ENCODE measurements around the gene KCNQ1.
A peak's percentile ranks its signal among the peaks of the same experiment; 100 is the strongest.

KCNQ1 gene

DNA sequence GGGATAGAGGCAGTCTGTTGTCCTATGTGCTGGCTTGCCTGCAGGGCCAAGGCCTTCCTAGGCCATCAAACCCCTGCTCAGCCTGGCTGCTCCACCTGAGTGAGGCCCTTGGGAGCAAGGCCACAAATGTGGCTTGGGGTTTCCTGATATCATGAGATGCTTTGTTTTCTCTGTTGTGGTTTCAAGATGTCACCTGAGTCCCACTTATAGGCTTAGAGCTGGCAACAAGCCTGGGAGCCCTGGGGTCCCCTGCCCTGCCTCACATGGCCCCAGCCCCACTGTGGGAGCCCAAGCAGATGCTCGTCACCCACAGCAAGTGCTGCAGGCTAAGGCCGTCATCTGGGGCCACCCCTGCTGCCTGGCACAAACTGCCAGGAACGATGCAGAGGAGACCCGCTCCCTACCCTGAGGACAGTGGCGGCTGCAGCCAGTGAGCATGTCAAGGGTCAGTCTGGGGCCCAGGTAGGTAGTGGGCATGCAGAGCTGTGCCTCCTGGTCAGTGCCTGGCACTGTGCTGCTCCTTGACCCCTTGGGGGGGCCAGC is 330.3 kb downstream of the KCNQ1 start:
- Histone ChIP-seq H2BK12ac (ENCODE audit: low read length in 2 of 2) (no peak overlapping the region), H2AFZ (ENCODE audit: low read depth, low read length) (no peak overlapping the region), H3K27me3 (ENCODE audit: control insufficient read depth in 1 of 2, insufficient read depth in 1 of 2, low read length in 2 of 2) (peaks cover 0 to 28% of the 10 kb centered on the region in 2 experiments), H3K4me2 (ENCODE audit: low read length, poor library complexity, severe bottlenecking) (no peak overlapping the region), H3K23ac (ENCODE audit: low read length in 2 of 2) (no peak overlapping the region), H3K4me3 (ENCODE audit: insufficient read depth in 1 of 2, low read depth in 1 of 2, low read length in 2 of 2) (no peak overlapping the region), H3K27ac (ENCODE audit: low read length, poor library complexity, severe bottlenecking) (no peak overlapping the region), H3K36me3 (ENCODE audit: control insufficient read depth in 1 of 2, insufficient read depth in 2 of 2, low read depth in 1 of 2, low read length in 2 of 2) (no peaks in the 10 kb centered on the region), H3K79me1 (replicated peaks; ENCODE audit: low read length, poor library complexity, severe bottlenecking) (no peaks in the 10 kb centered on the region), H4K91ac (ENCODE audit: low read length) (no peak overlapping the region), H3K18ac (ENCODE audit: low read depth in 1 of 2, low read length in 2 of 2) (no peak overlapping the region), H3K4me1 (ENCODE audit: control insufficient read depth, insufficient read depth, low read depth, low read length) (peaks cover 32% of the 10 kb centered on the region), H2AK5ac (ENCODE audit: low read length, severe bottlenecking) (peak overlapping the region; percentile 34), H2BK5ac (ENCODE audit: low read depth, low read length, poor library complexity, severe bottlenecking) (no peak overlapping the region), H3K9me3 (ENCODE audit: control insufficient read depth, low read length) (no peaks in the 10 kb centered on the region), H3K9ac (ENCODE audit: low read length) (no peak overlapping the region), H3K14ac (ENCODE audit: low read length in 2 of 2) (no peak overlapping the region), H2BK120ac (ENCODE audit: low read depth, low read length) (no peak overlapping the region), H4K8ac (ENCODE audit: low read length) (no peak overlapping the region), H3K4ac (ENCODE audit: low read depth in 1 of 2, low read length in 2 of 2) (peak overlapping the region in 1 of 2 experiments; percentile 5), H2BK15ac (ENCODE audit: low read depth, poor library complexity, severe bottlenecking) (peak overlapping the region; percentile 21)
- no peak for DNase-seq
- 96% methylated on average over 5 of the region's 5 CpGs for WGBS

DNA sequence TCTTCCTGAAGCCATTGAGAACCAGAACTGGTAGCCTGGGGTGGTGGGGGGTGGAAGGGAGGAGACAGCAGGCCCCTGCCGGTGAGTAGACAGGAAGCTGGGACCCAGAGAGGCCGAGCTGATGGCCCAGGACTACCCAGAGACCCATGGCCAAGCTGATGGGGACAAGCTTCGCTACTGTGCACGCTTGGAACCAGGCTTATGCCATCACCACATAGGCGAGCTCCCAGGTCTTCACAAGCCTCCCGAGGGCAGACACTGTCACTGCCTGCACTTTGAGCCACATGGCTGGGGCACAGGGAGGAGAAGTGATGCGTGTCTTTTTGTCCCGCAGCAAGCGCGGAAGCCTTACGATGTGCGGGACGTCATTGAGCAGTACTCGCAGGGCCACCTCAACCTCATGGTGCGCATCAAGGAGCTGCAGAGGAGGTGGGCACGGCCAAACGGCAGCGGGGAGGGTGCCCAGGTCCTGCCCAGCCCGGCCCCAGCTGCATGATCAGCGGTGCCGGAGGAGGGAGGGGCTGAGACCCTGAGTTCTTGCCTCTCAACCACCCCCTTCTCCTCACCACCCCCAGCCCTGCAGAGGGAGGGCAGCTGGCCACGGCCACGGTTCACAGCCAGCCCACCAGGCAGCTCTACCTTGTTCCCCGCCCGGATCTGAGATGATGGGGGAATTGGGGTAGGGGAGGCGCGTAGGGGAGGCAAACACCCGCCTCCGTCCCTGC is 331.0 kb downstream of the KCNQ1 start:
- no peak overlapping the region for H2AFZ ChIP-seq (ENCODE audit: low read depth, low read length)
- H3K27ac ChIP-seq (ENCODE audit: low read length, poor library complexity, severe bottlenecking): no peak overlapping the region
- H3K9ac ChIP-seq (ENCODE audit: low read length): no peak overlapping the region
- no peak overlapping the region for H3K18ac ChIP-seq (ENCODE audit: low read depth in 1 of 2, low read length in 2 of 2)
- H3K79me1 ChIP-seq (replicated peaks; ENCODE audit: low read length, poor library complexity, severe bottlenecking): no peaks in the 10 kb centered on the region
- peaks cover 0 to 29% of the 10 kb centered on the region in 2 experiments for H3K27me3 ChIP-seq (ENCODE audit: control insufficient read depth in 1 of 2, insufficient read depth in 1 of 2, low read length in 2 of 2)
- no peak overlapping the region for H3K23ac ChIP-seq (ENCODE audit: low read length in 2 of 2)
- peak overlapping the region in 1 of 2 experiments; percentile 7 for H2BK12ac ChIP-seq (ENCODE audit: low read length in 2 of 2)
- peak overlapping the region; percentile 4 for H4K91ac ChIP-seq (ENCODE audit: low read length)
- H3K14ac ChIP-seq (ENCODE audit: low read length in 2 of 2): no peak overlapping the region
- H3K4me1 ChIP-seq (ENCODE audit: control insufficient read depth, insufficient read depth, low read depth, low read length): peaks cover 35% of the 10 kb centered on the region
- H3K4me3 ChIP-seq (ENCODE audit: insufficient read depth in 1 of 2, low read depth in 1 of 2, low read length in 2 of 2): no peak overlapping the region
- no peak overlapping the region for H2AK5ac ChIP-seq (ENCODE audit: low read length, severe bottlenecking)
- no peak overlapping the region for H4K8ac ChIP-seq (ENCODE audit: low read length)
- 91% methylated on average over 23 of the region's 29 CpGs for WGBS
- H3K4me2 ChIP-seq (ENCODE audit: low read length, poor library complexity, severe bottlenecking): no peak overlapping the region
- no peak overlapping the region for H2BK120ac ChIP-seq (ENCODE audit: low read depth, low read length)
- no peak overlapping the region for H2BK5ac ChIP-seq (ENCODE audit: low read depth, low read length, poor library complexity, severe bottlenecking)
- H3K36me3 ChIP-seq (ENCODE audit: control insufficient read depth in 1 of 2, insufficient read depth in 2 of 2, low read depth in 1 of 2, low read length in 2 of 2): no peaks in the 10 kb centered on the region
- DNase-seq: no peak
- peak overlapping the region in 1 of 2 experiments; percentile 2 for H3K4ac ChIP-seq (ENCODE audit: low read depth in 1 of 2, low read length in 2 of 2)
- peak overlapping the region; percentile 21 for H2BK15ac ChIP-seq (ENCODE audit: low read depth, poor library complexity, severe bottlenecking)
- H3K9me3 ChIP-seq (ENCODE audit: control insufficient read depth, low read length): no peaks in the 10 kb centered on the region

DNA sequence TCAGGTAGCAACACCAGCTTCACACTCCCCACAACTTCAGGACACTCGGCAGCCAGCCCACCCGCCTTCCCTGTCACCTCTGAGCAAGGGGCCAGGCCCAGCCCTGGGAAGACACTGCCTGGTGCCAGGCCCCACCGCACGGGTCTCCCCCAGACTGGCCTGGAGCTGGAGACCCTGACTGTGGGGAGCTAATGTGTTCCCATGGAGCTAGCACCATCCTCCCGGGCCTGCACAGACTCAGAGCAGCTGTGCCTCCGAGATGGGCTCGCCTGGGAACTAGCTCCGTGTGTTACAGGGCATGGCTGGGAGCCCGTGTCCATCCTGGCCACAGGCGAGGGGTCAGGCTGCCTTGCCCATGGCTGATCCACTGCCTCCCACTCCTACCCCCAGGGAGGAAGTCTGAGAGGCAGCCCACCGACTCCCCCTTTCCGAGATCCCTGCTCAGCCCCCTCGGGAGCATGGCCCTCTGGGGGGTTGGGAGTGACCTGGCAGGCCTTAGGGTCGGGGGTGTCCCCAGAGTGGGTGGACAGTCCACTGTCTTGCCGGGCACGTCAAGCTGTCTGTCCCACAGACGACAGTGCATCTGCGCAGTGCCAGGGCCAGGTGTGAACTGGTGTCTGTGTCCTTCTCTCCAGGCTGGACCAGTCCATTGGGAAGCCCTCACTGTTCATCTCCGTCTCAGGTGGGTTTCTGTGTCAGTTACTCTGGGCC is 331.7 kb downstream of the KCNQ1 start:
- Histone ChIP-seq H4K8ac (ENCODE audit: low read length) (no peak overlapping the region), H3K4ac (ENCODE audit: low read depth in 1 of 2, low read length in 2 of 2) (peak overlapping the region in 1 of 2 experiments; percentile 2), H3K27me3 (ENCODE audit: control insufficient read depth in 1 of 2, insufficient read depth in 1 of 2, low read length in 2 of 2) (peaks cover 0 to 31% of the 10 kb centered on the region in 2 experiments), H3K36me3 (ENCODE audit: control insufficient read depth in 1 of 2, insufficient read depth in 2 of 2, low read depth in 1 of 2, low read length in 2 of 2) (no peaks in the 10 kb centered on the region), H2BK15ac (ENCODE audit: low read depth, poor library complexity, severe bottlenecking) (peak overlapping the region; percentile 60), H4K91ac (ENCODE audit: low read length) (peak overlapping the region; percentile 4), H3K27ac (ENCODE audit: low read length, poor library complexity, severe bottlenecking) (no peak overlapping the region), H3K4me1 (ENCODE audit: control insufficient read depth, insufficient read depth, low read depth, low read length) (peaks cover 38% of the 10 kb centered on the region), H2BK120ac (ENCODE audit: low read depth, low read length) (no peak overlapping the region), H2AFZ (ENCODE audit: low read depth, low read length) (no peak overlapping the region), H3K18ac (ENCODE audit: low read depth in 1 of 2, low read length in 2 of 2) (peak overlapping the region in 1 of 2 experiments; percentile 42), H3K79me1 (replicated peaks; ENCODE audit: low read length, poor library complexity, severe bottlenecking) (no peaks in the 10 kb centered on the region), H3K23ac (ENCODE audit: low read length in 2 of 2) (no peak overlapping the region), H3K4me3 (ENCODE audit: insufficient read depth in 1 of 2, low read depth in 1 of 2, low read length in 2 of 2) (no peak overlapping the region), H3K9ac (ENCODE audit: low read length) (no peak overlapping the region), H3K14ac (ENCODE audit: low read length in 2 of 2) (no peak overlapping the region), H2AK5ac (ENCODE audit: low read length, severe bottlenecking) (no peak overlapping the region), H3K4me2 (ENCODE audit: low read length, poor library complexity, severe bottlenecking) (no peak overlapping the region), H3K9me3 (ENCODE audit: control insufficient read depth, low read length) (no peaks in the 10 kb centered on the region), H2BK12ac (ENCODE audit: low read length in 2 of 2) (peak overlapping the region in 1 of 2 experiments; percentile 33), H2BK5ac (ENCODE audit: low read depth, low read length, poor library complexity, severe bottlenecking) (no peak overlapping the region)
- DNase-seq: no peak
- 90% methylated on average over 19 of the region's 19 CpGs for WGBS

DNA sequence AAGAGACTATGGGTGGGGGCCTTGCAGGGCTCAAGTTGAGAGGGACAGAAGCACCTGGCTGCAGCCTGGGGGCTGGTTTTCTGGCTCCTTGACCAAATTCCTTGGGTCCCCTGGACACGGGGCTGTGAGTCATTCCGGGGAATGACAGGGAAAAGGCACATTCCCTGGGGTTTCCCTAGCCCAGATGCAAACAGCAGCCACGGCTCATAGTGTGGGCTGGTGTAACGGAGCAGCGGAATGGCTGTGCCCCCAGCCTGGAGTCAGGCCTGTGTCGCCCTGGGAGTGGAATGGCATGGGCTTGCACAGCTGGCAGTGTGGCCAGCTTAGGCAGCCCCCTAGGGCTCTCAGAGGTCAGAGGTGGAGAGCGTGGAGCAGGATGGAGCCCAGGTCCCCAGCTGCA is 332.6 kb downstream of the KCNQ1 start:
- Histone ChIP-seq H4K91ac (ENCODE audit: low read length) (no peak overlapping the region), H3K27me3 (ENCODE audit: control insufficient read depth in 1 of 2, insufficient read depth in 1 of 2, low read length in 2 of 2) (peaks cover 0 to 29% of the 10 kb centered on the region in 2 experiments), H3K4me2 (ENCODE audit: low read length, poor library complexity, severe bottlenecking) (no peak overlapping the region), H3K9me3 (ENCODE audit: control insufficient read depth, low read length) (no peaks in the 10 kb centered on the region), H2BK120ac (ENCODE audit: low read depth, low read length) (no peak overlapping the region), H3K4me3 (ENCODE audit: insufficient read depth in 1 of 2, low read depth in 1 of 2, low read length in 2 of 2) (no peak overlapping the region), H3K18ac (ENCODE audit: low read depth in 1 of 2, low read length in 2 of 2) (peak overlapping the region in 1 of 2 experiments; percentile 28), H3K23ac (ENCODE audit: low read length in 2 of 2) (peak overlapping the region in 1 of 2 experiments; percentile 20), H2AK5ac (ENCODE audit: low read length, severe bottlenecking) (no peak overlapping the region), H3K79me1 (replicated peaks; ENCODE audit: low read length, poor library complexity, severe bottlenecking) (no peaks in the 10 kb centered on the region), H2BK5ac (ENCODE audit: low read depth, low read length, poor library complexity, severe bottlenecking) (no peak overlapping the region), H2BK15ac (ENCODE audit: low read depth, poor library complexity, severe bottlenecking) (no peak overlapping the region), H3K14ac (ENCODE audit: low read length in 2 of 2) (no peak overlapping the region), H3K4ac (ENCODE audit: low read depth in 1 of 2, low read length in 2 of 2) (peak overlapping the region in 1 of 2 experiments; percentile 36), H2AFZ (ENCODE audit: low read depth, low read length) (no peak overlapping the region), H3K9ac (ENCODE audit: low read length) (no peak overlapping the region), H3K27ac (ENCODE audit: low read length, poor library complexity, severe bottlenecking) (no peak overlapping the region), H4K8ac (ENCODE audit: low read length) (no peak overlapping the region), H3K36me3 (ENCODE audit: control insufficient read depth in 1 of 2, insufficient read depth in 2 of 2, low read depth in 1 of 2, low read length in 2 of 2) (no peaks in the 10 kb centered on the region), H3K4me1 (ENCODE audit: control insufficient read depth, insufficient read depth, low read depth, low read length) (peaks cover 32% of the 10 kb centered on the region), H2BK12ac (ENCODE audit: low read length in 2 of 2) (peak overlapping the region in 1 of 2 experiments; percentile 51)
- peak; percentile 51 for DNase-seq
- WGBS: 48% methylated on average over 6 of the region's 7 CpGs

Measured in mesenchymal stem cell (in vitro differentiated cells and primary cell).